Osteocyte (in vitro differentiated cells): ENCODE measurements around the gene LLCFC1. TPM values are rescaled to one million over a fixed set of nuclear protein-coding genes. Genes with fewer than 3 reads are reported as not detected.
A peak's percentile ranks its signal among the peaks of the same experiment; 100 is the strongest.

Experiments
- DNase-seq: peaks from one replicate; pipeline ENCODE4 v3.0.0; 2021; ENCODE audit warnings: mixed read lengths; ENCODE audit not compliant: unreplicated experiment; ENCODE audit errors: extremely low spot score
- H3K27ac Mint-ChIP-seq: one replicate; pipeline ENCODE4 v1.8.0; 2021; ENCODE audit warnings: mild to moderate bottlenecking, mixed read lengths; ENCODE audit not compliant: unreplicated experiment
- H3K27me3 Mint-ChIP-seq: one replicate; pipeline ENCODE4 v1.8.0; 2021; ENCODE audit warnings: mixed read lengths; ENCODE audit not compliant: unreplicated experiment
- H3K36me3 Mint-ChIP-seq: one replicate; pipeline ENCODE4 v1.8.0; 2021; ENCODE audit warnings: mixed read lengths; ENCODE audit not compliant: unreplicated experiment
- H3K4me1 Mint-ChIP-seq: one replicate; pipeline ENCODE4 v1.8.0; 2021; ENCODE audit warnings: mixed read lengths; ENCODE audit not compliant: unreplicated experiment
- H3K4me3 Mint-ChIP-seq: one replicate; pipeline ENCODE4 v1.8.0; 2021; ENCODE audit warnings: mild to moderate bottlenecking, moderate library complexity, mixed read lengths; ENCODE audit not compliant: unreplicated experiment
- H3K9me3 Mint-ChIP-seq: one replicate; pipeline ENCODE4 v1.8.0; 2021; ENCODE audit warnings: mixed read lengths; ENCODE audit not compliant: unreplicated experiment
- CTCF ChIP-seq: fragments of 200-600 bp; sonication (generic); IDR thresholded peaks from 2 replicates; pipeline ENCODE4 v1.5.0; 2021; ENCODE audit warnings: antibody characterized with exemption, mild to moderate bottlenecking, moderate library complexity
- total RNA-seq: library from RNA; stranded (reverse); gene quantifications from 2 replicates; pipeline ENCODE4 v1.2.1, GENCODE V29; 2021

The LLCFC1 gene
- total RNA-seq, 1 donor from 2014 or later = not detected

GRCh38 chr7:142894112-142894984 is 44.9 kb upstream of the LLCFC1 start:
- no peak overlapping the region for H3K4me3 Mint-ChIP-seq
- no peaks in the 10 kb centered on the region for H3K9me3 Mint-ChIP-seq
- no peaks in the 10 kb centered on the region for H3K36me3 Mint-ChIP-seq
- H3K27ac Mint-ChIP-seq = no peak overlapping the region
- H3K27me3 Mint-ChIP-seq = peaks cover 3% of the 10 kb centered on the region
- H3K4me1 Mint-ChIP-seq = no peaks in the 10 kb centered on the region
- no peak for TF ChIP-seq CTCF
- DNase-seq = peak; percentile 74

GRCh38 chr7:142894985-142895593 is 44.2 kb upstream of the LLCFC1 start:
- no peaks in the 10 kb centered on the region for H3K9me3 Mint-ChIP-seq
- no peaks in the 10 kb centered on the region for H3K36me3 Mint-ChIP-seq
- TF ChIP-seq CTCF = no peak
- no peak overlapping the region for H3K4me3 Mint-ChIP-seq
- H3K27ac Mint-ChIP-seq = no peak overlapping the region
- no peaks in the 10 kb centered on the region for H3K4me1 Mint-ChIP-seq
- peaks cover 5% of the 10 kb centered on the region for H3K27me3 Mint-ChIP-seq
- DNase-seq = peak; percentile 56

- Mint-ChIP-seq H3K4me3 (no peak overlapping the region), H3K4me1 (no peaks in the 10 kb centered on the region), H3K9me3 (no peaks in the 10 kb centered on the region), H3K36me3 (no peaks in the 10 kb centered on the region), H3K27me3 (peaks cover 6% of the 10 kb centered on the region), H3K27ac (no peak overlapping the region)
- DNase-seq = peak; percentile 54
- no peak for TF ChIP-seq CTCF
These were observed 43.1 kb upstream of the LLCFC1 start for GRCh38 chr7:142896151-142896550.

- Mint-ChIP-seq H3K36me3 (no peaks in the 10 kb centered on the region), H3K9me3 (no peaks in the 10 kb centered on the region), H3K4me3 (no peak overlapping the region), H3K4me1 (no peaks in the 10 kb centered on the region), H3K27ac (no peak overlapping the region), H3K27me3 (peaks cover 6% of the 10 kb centered on the region)
- DNase-seq = peak; percentile 59
- TF ChIP-seq CTCF = no peak
These were observed 42.4 kb upstream of the LLCFC1 start for GRCh38 chr7:142896741-142897379.

GRCh38 chr7:142897691-142898090 is 41.6 kb upstream of the LLCFC1 start:
- DNase-seq = peak; percentile 66
- H3K27me3 Mint-ChIP-seq = peaks cover 9% of the 10 kb centered on the region
- H3K4me1 Mint-ChIP-seq = no peaks in the 10 kb centered on the region
- H3K4me3 Mint-ChIP-seq = no peak overlapping the region
- no peak overlapping the region for H3K27ac Mint-ChIP-seq
- no peaks in the 10 kb centered on the region for H3K9me3 Mint-ChIP-seq
- H3K36me3 Mint-ChIP-seq = no peaks in the 10 kb centered on the region
- no peak for TF ChIP-seq CTCF
